ENCODE measurements around the gene FUT6. TPM values are rescaled to one million over a fixed set of nuclear protein-coding genes. Genes with fewer than 3 reads are reported as not detected.

The FUT6 gene
- total RNA-seq, 4 donors from 2014 or later, result not detected

GRCh38 chr19:5811117-5811516 is 28.4 kb downstream of the FUT6 start:
- H3K4me3 ChIP-seq (replicated peaks in 1 of 3), result no peak overlapping the region
- 88 to 89% methylated on average over 4 of the region's 4 CpGs for WGBS, 2 donors
- H3K9me3 ChIP-seq, result no peaks in the 10 kb centered on the region
- no peak for DNase-seq
- TF ChIP-seq CTCF (IDR thresholded peaks at IDR 0.05) (no peak), POLR2A (IDR thresholded peaks at IDR 0.05) (no peak)
- no peak overlapping the region for H3K27ac ChIP-seq
- H3K36me3 ChIP-seq, result no peaks in the 10 kb centered on the region
- intact Hi-C loops (cut with DNase I), result no loop called here
- no peaks in the 10 kb centered on the region for H3K27me3 ChIP-seq
- peaks cover 0 to under 1% of the 10 kb centered on the region in 2 donors for H3K4me1 ChIP-seq

GRCh38 chr19:5809469-5809868 is 30.0 kb downstream of the FUT6 start:
- Histone ChIP-seq H3K27ac (no peak overlapping the region), H3K4me1 (peaks cover 2 to 12% of the 10 kb centered on the region in 2 donors), H3K9me3 (no peaks in the 10 kb centered on the region), H3K4me3 (replicated peaks in 1 of 3) (no peak overlapping the region), H3K36me3 (no peaks in the 10 kb centered on the region), H3K27me3 (no peaks in the 10 kb centered on the region)
- intact Hi-C loops (cut with DNase I), result loop anchor here (5.0 to 10.0 kb wide), 2 partner anchors 155 to 213 kb away; no protein-coding TSS in a partner anchor
- no peak for DNase-seq
- TF ChIP-seq CTCF (IDR thresholded peaks at IDR 0.05), result no peak
- TF ChIP-seq POLR2A (IDR thresholded peaks at IDR 0.05), result no peak
- 79 to 86% methylated on average over 10 of the region's 10 CpGs for WGBS, 2 donors

DNA sequence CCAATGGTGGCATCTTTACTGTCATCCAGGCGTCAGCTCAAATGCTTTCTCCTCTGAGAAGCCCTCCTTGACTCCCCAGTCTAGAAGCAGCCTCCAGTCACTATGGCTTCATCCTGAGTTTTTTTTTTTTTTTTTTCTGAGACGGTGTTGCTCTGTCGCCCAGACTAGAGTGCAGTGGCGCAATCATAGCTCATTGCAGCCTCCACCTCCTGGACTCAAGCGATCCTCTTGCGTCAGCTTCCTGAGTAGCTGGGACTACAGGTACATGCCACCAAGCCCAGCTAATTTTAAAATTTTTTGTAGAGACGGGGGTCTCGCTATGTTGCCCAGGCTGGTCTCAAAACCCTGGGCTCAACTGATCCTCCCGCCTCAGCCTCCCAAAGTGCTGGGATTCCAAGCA is 30.4 kb downstream of the FUT6 start:
- no peak overlapping the region for H3K4me3 ChIP-seq (replicated peaks in 1 of 3)
- no peak for DNase-seq
- 87 to 91% methylated on average over 9 of the region's 9 CpGs for WGBS, 2 donors
- TF ChIP-seq CTCF (IDR thresholded peaks at IDR 0.05), result no peak
- TF ChIP-seq POLR2A (IDR thresholded peaks at IDR 0.05), result no peak
- H3K36me3 ChIP-seq, result no peaks in the 10 kb centered on the region
- peaks cover 3 to 14% of the 10 kb centered on the region in 2 donors for H3K4me1 ChIP-seq
- H3K27ac ChIP-seq, result no peak overlapping the region
- intact Hi-C loops (cut with DNase I), result loop anchor here (5.0 to 10.0 kb wide), 2 partner anchors 156 to 213 kb away; no protein-coding TSS in a partner anchor
- no peaks in the 10 kb centered on the region for H3K9me3 ChIP-seq
- H3K27me3 ChIP-seq, result no peaks in the 10 kb centered on the region

GRCh38 chr19:5808120-5808816 is 31.2 kb downstream of the FUT6 start:
- TF ChIP-seq CTCF (IDR thresholded peaks at IDR 0.05), result no peak
- no peak for TF ChIP-seq POLR2A (IDR thresholded peaks at IDR 0.05)
- Histone ChIP-seq H3K4me3 (replicated peaks in 1 of 3) (no peak overlapping the region), H3K36me3 (no peaks in the 10 kb centered on the region), H3K27me3 (peaks cover 3% of the 10 kb centered on the region), H3K27ac (no peak overlapping the region), H3K4me1 (peaks cover 9 to 19% of the 10 kb centered on the region in 2 donors), H3K9me3 (no peaks in the 10 kb centered on the region)
- intact Hi-C loops (cut with DNase I), result loop anchor here (5.0 to 10.0 kb wide), 2 partner anchors 157 to 214 kb away; no protein-coding TSS in a partner anchor
- 83 to 91% methylated on average over 16 to 21 of the region's 21 CpGs for WGBS, 2 donors
- DNase-seq, result no peak

GRCh38 chr19:5806905-5807304 is 32.6 kb downstream of the FUT6 start:
- intact Hi-C loops (cut with DNase I), result loop anchor here (5.0 to 10.0 kb wide), 2 partner anchors 158 to 215 kb away; no protein-coding TSS in a partner anchor
- 93 to 98% methylated on average over 5 of the region's 5 CpGs for WGBS, 2 donors

More at GRCh38 chr19:5806905-5807304, 32.6 kb downstream of the FUT6 start:
- no peak for DNase-seq
- Histone ChIP-seq H3K27me3 (peaks cover 3% of the 10 kb centered on the region), H3K36me3 (no peaks in the 10 kb centered on the region), H3K9me3 (no peaks in the 10 kb centered on the region), H3K4me3 (replicated peaks in 1 of 3) (no peak overlapping the region), H3K27ac (no peak overlapping the region), H3K4me1 (peaks cover 9 to 25% of the 10 kb centered on the region in 2 donors)
- TF ChIP-seq CTCF (IDR thresholded peaks at IDR 0.05) (no peak), POLR2A (IDR thresholded peaks at IDR 0.05) (no peak)

Data from thyroid gland (tissue), 4 donors.